Ascending aorta (tissue), 2 donors: ENCODE measurements around the gene AMH. TPM values are rescaled to one million over a fixed set of nuclear protein-coding genes. Genes with fewer than 3 reads are reported as not detected.

ENCODE experiments used
- DNase-seq, 2 donors: peaks; one replicate each; pipeline ENCODE4 v3.0.0-alpha.2; 2019; ENCODE audit warnings: low spot score in 2 of 2
- H3K27ac ChIP-seq, 2 donors: fragments of 200-600 bp; sonication (generic); one replicate each; pipeline ENCODE4 v1.5.1; 2016 to 2017; ENCODE audit warnings: mild to moderate bottlenecking in 1 of 2
- H3K27me3 ChIP-seq: fragments of 200-600 bp; sonication (generic); one replicate; pipeline ENCODE4 v1.5.1; 2017
- H3K36me3 ChIP-seq, 2 donors: fragments of 200-600 bp; sonication (generic); one replicate each; pipeline ENCODE4 v1.5.1; 2016
- H3K4me1 ChIP-seq, 2 donors: fragments of 200-600 bp; sonication (generic); one replicate each; pipeline ENCODE4 v1.5.1; 2016 to 2017; ENCODE audit warnings: mild to moderate bottlenecking in 1 of 2
- H3K4me3 ChIP-seq, 2 donors: fragments of 200-600 bp; sonication (generic); one replicate each; pipeline ENCODE4 v1.5.1; 2016 to 2017; ENCODE audit warnings: mild to moderate bottlenecking in 1 of 2
- H3K9me3 ChIP-seq, 2 donors: fragments of 200-600 bp; sonication (generic); one replicate each; pipeline ENCODE4 v1.5.1; 2016
- CTCF ChIP-seq, 3 experiments: fragments of 200-600 bp in 2 of 3; fragments of 450-650 bp in 1 of 3; sonication (generic) in 2 of 3; IDR thresholded peaks; one replicate each; pipeline ENCODE4 v1.5.1; 2016 to 2019; ENCODE audit warnings: antibody characterized with exemption in 3 of 3, mild to moderate bottlenecking in 1 of 3, moderate library complexity in 1 of 3
- intact Hi-C: fragments of 100-400 bp; cut with DNase I; formaldehyde crosslinking; loops from one replicate; pipeline ENCODE4 v1.15.1; 2023
- total RNA-seq: library from RNA; depleted of rRNA; stranded (reverse); fragments of >200 nt; gene quantifications from one replicate; pipeline ENCODE4 v1.1.0, GENCODE V29; 2016

AMH gene
- total RNA-seq, 1 donor from 2014 or later, result not detected

GRCh38 chr19:2223391-2223790 lies 25.7 kb upstream of the AMH start:
- TF ChIP-seq CTCF (IDR thresholded peaks at IDR 0.05), result no peak
- H3K4me3 ChIP-seq, result no peak overlapping the region
- H3K9me3 ChIP-seq, result no peaks in the 10 kb centered on the region
- no peak for DNase-seq
- no peaks in the 10 kb centered on the region for H3K27me3 ChIP-seq
- H3K36me3 ChIP-seq, result peaks cover 46 to 89% of the 10 kb centered on the region in 2 donors
- no peak overlapping the region for H3K27ac ChIP-seq
- no peaks in the 10 kb centered on the region for H3K4me1 ChIP-seq
- intact Hi-C loops, result no loop called here

GRCh38 chr19:2223959-2224358 lies 25.2 kb upstream of the AMH start:
- TF ChIP-seq CTCF (IDR thresholded peaks at IDR 0.05), result no peak
- intact Hi-C loops, result no loop called here

GRCh38 chr19:2224754-2225349 lies 24.3 kb upstream of the AMH start:
- H3K27me3 ChIP-seq, result no peaks in the 10 kb centered on the region

More at GRCh38 chr19:2223959-2224358, 25.2 kb upstream of the AMH start:
- Histone ChIP-seq H3K9me3 (no peaks in the 10 kb centered on the region), H3K27me3 (no peaks in the 10 kb centered on the region), H3K27ac (no peak overlapping the region), H3K4me3 (no peak overlapping the region), H3K36me3 (peaks cover 51 to 90% of the 10 kb centered on the region in 2 donors), H3K4me1 (no peaks in the 10 kb centered on the region)
- DNase-seq, result no peak

GRCh38 chr19:2225415-2226050 lies 23.6 kb upstream of the AMH start:
- H3K36me3 ChIP-seq, result peaks cover 44 to 90% of the 10 kb centered on the region in 2 donors
- no peaks in the 10 kb centered on the region for H3K9me3 ChIP-seq
- intact Hi-C loops, result no loop called here
- H3K27me3 ChIP-seq, result no peaks in the 10 kb centered on the region
- no peaks in the 10 kb centered on the region for H3K4me1 ChIP-seq
- no peak overlapping the region for H3K27ac ChIP-seq
- no peak for TF ChIP-seq CTCF (IDR thresholded peaks at IDR 0.05)
- no peak overlapping the region for H3K4me3 ChIP-seq
- no peak for DNase-seq

More at GRCh38 chr19:2224754-2225349, 24.3 kb upstream of the AMH start:
- intact Hi-C loops, result no loop called here
- H3K36me3 ChIP-seq, result peaks cover 51 to 90% of the 10 kb centered on the region in 2 donors
- H3K9me3 ChIP-seq, result no peaks in the 10 kb centered on the region
- H3K27ac ChIP-seq, result no peak overlapping the region
- H3K4me3 ChIP-seq, result no peak overlapping the region
- no peak for TF ChIP-seq CTCF (IDR thresholded peaks at IDR 0.05)
- DNase-seq, result no peak
- H3K4me1 ChIP-seq, result no peaks in the 10 kb centered on the region

GRCh38 chr19:2226051-2226839 lies 22.9 kb upstream of the AMH start:
- Histone ChIP-seq H3K36me3 (peaks cover 39 to 89% of the 10 kb centered on the region in 2 donors), H3K4me3 (no peak overlapping the region), H3K4me1 (no peaks in the 10 kb centered on the region), H3K27ac (no peak overlapping the region), H3K9me3 (no peaks in the 10 kb centered on the region), H3K27me3 (no peaks in the 10 kb centered on the region)
- no peak for TF ChIP-seq CTCF (IDR thresholded peaks at IDR 0.05)
- no peak for DNase-seq
- intact Hi-C loops, result no loop called here
